HFF-Myc (cell line): ENCODE measurements around the gene MOV10.
A peak's percentile ranks its signal among the peaks of the same experiment; 100 is the strongest.
"Not testable (repeated sequence)": the region's sequence is repeated elsewhere in the genome, so short reads cannot be mapped to it uniquely, and the experiment has no call there.

Source experiments
- DNase-seq: peaks from one replicate; pipeline ENCODE4 v3.0.0-alpha.2; 2011; ENCODE audit warnings: low read depth; ENCODE audit errors: extremely low read depth
- H3K4me3 ChIP-seq: replicated peaks from 2 replicates; pipeline ENCODE4 v1.5.1; 2011; ENCODE audit warnings: low read depth, mild to moderate bottlenecking, control low read depth, low read length
- TF ChIP-seq, protein P1 (sequence below): IDR thresholded peaks from 2 replicates; pipeline ENCODE4 v1.5.1; 2012; ENCODE audit warnings: mild to moderate bottlenecking, low read depth, low read length, control low read depth; ENCODE audit errors: missing control alignments

The MOV10 gene

DNA sequence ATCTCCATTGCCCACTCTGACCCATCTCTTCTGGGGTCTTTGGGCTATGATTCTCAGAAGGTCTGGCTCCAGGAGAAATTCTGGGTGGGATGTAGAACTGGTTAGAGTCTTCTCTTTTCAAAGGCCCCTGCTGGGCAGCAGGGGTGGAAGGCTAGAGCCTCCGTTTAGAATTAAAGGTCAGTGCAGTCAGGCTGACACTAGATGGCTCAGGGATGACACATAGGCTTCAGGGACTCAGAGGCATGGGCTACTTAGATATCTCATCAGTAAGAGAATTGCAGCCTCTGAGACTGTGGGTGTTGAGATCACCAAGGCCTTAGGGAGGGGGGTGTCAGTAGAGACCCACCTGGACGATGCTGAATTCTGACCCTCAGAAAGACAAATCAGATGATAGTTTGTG lies 53.3 kb downstream of the MOV10 start:
- DNase-seq, result no peak
- H3K4me3 ChIP-seq, result no peak overlapping the region
- TF ChIP-seq, protein P1, sequence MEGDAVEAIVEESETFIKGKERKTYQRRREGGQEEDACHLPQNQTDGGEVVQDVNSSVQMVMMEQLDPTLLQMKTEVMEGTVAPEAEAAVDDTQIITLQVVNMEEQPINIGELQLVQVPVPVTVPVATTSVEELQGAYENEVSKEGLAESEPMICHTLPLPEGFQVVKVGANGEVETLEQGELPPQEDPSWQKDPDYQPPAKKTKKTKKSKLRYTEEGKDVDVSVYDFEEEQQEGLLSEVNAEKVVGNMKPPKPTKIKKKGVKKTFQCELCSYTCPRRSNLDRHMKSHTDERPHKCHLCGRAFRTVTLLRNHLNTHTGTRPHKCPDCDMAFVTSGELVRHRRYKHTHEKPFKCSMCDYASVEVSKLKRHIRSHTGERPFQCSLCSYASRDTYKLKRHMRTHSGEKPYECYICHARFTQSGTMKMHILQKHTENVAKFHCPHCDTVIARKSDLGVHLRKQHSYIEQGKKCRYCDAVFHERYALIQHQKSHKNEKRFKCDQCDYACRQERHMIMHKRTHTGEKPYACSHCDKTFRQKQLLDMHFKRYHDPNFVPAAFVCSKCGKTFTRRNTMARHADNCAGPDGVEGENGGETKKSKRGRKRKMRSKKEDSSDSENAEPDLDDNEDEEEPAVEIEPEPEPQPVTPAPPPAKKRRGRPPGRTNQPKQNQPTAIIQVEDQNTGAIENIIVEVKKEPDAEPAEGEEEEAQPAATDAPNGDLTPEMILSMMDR, result no peak

DNA sequence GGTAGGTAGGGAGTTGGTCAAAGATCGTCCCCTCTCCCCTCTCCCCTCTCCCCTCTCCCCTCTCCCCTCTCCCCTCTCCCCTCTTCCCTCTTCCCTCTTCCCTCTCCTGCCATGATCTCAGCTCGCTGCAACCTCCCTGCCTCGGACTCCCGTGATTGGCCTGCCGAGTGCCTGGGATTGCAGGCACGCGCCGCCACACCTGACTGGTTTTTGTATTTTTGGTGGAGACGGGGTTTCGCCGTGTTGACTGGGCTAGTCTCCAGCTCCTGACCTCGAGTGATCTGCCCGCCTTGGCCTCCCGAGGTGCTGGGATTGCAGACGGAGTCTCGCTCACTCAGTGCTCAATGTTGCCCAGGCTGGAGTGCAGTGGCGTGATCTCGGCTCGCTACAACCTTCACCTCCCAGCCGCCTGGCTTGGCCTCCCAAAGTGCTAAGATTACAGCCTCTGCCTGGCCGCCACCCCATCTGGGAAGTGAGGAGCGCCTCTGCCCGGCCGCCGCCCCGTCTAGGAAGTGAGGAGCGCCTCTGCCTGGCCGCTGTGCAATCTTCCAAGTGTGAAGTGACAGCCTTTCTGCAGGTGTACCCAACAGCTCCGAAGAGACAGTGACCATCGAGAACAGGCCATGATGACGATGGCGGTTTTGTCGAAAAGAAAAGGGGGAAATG lies 54.0 kb downstream of the MOV10 start:
- H3K4me3 ChIP-seq, DNase-seq: not testable (repeated sequence)

DNA sequence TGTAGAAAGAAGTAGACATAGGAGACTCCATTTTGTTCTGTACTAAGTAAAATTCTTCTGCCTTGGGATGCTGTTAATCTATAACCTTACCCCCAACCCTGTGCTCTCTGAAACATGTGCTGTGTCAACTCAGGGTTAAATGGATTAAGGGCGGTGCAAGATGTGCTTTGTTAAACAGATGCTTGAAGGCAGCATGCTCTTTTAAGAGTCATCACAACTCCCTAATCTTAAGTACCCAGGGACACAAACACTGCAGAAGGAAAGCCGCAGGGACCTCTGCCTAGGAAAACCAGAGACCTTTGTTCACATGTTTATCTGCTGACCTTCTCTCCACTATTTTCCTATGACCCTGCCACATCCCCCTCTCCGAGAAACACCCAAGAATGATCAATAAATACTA lies 54.6 kb downstream of the MOV10 start:
- H3K4me3 ChIP-seq, DNase-seq: not testable (repeated sequence)

DNA sequence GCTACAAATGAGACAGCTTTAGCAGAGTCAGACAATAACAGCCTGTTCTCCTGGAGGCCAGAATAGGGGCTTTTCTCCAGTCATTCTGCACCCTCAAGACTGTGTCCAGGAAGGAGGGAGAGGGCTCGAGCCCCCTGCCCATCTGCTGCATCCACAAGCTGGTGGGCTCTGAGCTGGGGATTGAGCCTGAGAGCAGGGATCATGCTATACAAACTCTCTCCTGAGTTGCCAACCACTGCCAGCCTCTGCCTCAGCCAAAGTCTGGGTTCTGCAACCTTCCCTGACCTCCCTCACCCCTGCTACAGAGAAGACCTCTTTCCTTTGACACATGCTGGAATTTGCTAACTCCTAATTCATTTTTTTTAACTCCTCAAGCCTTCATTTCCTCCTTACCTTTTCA lies 55.5 kb downstream of the MOV10 start:
- H3K4me3 ChIP-seq, result no peak overlapping the region
- TF ChIP-seq, protein P1, result no peak
- DNase-seq, result no peak

DNA sequence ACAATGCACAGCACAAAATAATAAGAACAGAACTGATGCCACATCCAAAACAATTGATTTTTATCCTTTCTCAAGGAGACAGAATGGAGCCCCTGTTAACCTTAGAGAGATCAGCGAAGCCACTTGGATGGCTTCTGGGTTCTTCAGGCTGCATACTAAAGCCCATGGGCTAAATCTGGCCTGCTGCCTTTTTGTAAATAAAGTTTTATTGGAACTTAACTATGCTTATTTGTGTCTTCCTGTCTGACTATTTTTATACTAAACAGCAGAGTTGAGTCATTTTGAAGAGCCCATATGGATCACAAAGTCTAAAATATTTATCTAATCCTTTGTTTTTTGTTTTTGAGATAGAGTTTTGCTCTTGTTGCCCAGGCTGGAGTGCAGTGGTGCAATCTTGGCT lies 57.0 kb downstream of the MOV10 start:
- no peak for DNase-seq
- TF ChIP-seq, protein P1, result no peak
- no peak overlapping the region for H3K4me3 ChIP-seq

DNA sequence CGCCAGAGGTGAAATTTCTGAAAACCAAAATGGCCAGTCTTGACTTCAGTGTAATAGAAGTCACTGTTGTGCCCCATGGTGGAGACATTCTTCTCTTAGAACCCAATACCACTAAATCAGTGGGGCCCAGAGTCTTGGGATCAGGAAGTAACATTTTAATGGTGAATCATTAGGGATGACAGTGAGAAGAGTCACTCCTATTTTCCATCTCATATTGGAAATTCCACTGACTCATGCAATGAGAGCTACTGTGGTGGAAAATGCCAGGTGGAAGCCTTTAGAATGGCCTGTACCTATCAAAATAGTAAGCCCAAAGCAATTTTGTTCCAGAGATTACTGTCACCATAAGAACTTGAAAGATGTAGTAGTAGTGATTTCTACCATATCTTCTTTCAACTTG lies 61.3 kb downstream of the MOV10 start:
- DNase-seq, result peak; percentile 42
- TF ChIP-seq, protein P1, result no peak
- H3K4me3 ChIP-seq, result no peak overlapping the region

DNA sequence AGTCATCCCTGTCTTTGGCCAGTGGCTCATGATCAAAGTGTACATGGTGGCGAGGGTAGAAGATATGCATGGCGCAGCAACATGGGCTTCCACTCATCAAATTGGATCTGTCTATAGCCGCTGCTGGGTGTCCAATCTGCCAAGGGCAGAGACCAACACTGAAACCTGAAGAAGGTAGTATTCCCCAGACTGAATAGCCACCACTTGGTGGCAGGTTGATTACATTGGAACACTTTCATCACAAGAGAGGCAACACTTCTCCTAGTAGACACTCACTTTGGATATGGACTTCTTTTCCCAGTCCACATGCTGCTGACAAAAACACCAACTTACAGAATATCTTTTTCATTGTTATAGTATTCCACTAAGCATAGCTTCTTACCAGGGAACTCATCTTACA lies 63.1 kb downstream of the MOV10 start:
- no peak for DNase-seq
- TF ChIP-seq, protein P1, result no peak
- H3K4me3 ChIP-seq, result no peak overlapping the region
